ENCODE measurements around the gene DNAJB8. TPM values are rescaled to one million over a fixed set of nuclear protein-coding genes. Genes with fewer than 3 reads are reported as not detected.

Gene DNAJB8
- total RNA-seq, 1 experiment from 2014 or later = not detected

GRCh38 chr3:128471110-128471509 is 4.4 kb upstream of the DNAJB8 start:
- in situ Hi-C loops (cut with HindIII; ENCODE audit: low sequenced_read_pairs) = no loop called here

GRCh38 chr3:128470134-128470899 is 3.6 kb upstream of the DNAJB8 start:
- no peak for DNase-seq (ENCODE audit: low spot score)
- in situ Hi-C loops (cut with HindIII; ENCODE audit: low sequenced_read_pairs) = no loop called here

More at GRCh38 chr3:128471110-128471509, 4.4 kb upstream of the DNAJB8 start:
- no peak for DNase-seq (ENCODE audit: low spot score)

GRCh38 chr3:128469556-128469955 is 2.9 kb upstream of the DNAJB8 start:
- no peak for DNase-seq (ENCODE audit: low spot score)
- in situ Hi-C loops (cut with HindIII; ENCODE audit: low sequenced_read_pairs) = no loop called here

DNA sequence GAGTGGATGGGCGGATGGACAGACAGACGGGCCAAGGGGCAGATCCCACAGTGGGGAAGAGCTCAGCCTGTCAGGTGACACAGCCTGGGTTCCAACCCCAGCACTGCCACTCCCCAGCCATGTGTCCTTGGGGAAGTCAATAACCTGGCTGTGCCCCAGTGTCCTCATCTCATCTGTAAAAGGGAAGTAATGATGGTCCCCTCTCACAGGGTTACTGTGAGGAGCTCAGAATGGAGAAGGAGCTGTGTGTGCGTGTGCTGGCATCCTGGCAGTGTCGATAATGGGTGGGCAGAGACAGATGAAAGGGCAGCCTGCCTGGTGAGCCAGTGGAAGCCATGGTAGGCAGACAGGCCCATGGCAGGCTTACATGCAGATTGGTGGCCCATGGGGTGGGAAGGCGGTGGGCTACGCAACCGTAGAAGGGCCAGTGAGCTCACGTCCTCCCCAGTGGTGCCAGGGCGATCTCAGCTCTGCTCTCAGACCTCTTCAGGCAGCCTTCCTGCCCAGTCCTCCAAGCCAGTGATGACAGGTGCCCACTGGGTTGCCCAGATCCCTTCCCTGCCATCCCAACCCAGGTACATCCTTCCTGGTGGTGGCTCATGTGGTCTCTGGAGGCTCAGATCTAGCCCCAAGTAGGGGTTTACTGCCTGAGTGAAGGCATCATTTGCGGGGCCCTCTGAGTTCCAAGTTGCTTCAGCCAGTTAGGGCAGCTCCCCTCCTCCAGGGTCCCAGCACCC is 2.3 kb upstream of the DNAJB8 start:
- in situ Hi-C loops (cut with HindIII; ENCODE audit: low sequenced_read_pairs) = no loop called here
- DNase-seq (ENCODE audit: low spot score) = no peak

DNA sequence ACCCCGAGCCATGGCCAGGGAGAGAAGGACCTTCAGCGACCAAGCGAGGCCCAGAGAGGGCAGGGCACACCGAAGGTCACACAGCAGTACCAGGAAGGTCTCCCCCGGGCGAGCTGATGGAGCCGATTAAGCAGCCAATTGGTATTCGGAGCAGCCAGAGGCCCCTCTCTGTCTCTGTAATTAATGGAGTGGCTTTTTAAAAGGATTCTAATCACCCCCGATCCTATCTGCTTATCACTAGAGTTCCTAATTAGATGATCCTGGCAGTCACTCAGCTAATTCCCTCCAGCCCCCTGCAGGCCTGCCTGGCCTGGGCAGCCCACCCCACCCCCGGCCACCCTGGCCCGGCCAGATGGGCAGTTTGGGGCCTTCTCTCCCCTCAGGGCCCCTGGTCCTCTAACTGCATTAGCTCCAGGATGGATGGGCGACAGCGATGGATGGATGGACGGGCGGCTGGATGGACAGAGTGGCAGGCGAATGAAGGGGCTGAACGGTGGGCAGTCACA is 1.6 kb upstream of the DNAJB8 start:
- in situ Hi-C loops (cut with HindIII; ENCODE audit: low sequenced_read_pairs) = no loop called here
- no peak for DNase-seq (ENCODE audit: low spot score)

GRCh38 chr3:128464702-128465101 is 2.0 kb downstream of the DNAJB8 start:
- in situ Hi-C loops (cut with HindIII; ENCODE audit: low sequenced_read_pairs) = no loop called here
- no peak for DNase-seq (ENCODE audit: low spot score)

DNA sequence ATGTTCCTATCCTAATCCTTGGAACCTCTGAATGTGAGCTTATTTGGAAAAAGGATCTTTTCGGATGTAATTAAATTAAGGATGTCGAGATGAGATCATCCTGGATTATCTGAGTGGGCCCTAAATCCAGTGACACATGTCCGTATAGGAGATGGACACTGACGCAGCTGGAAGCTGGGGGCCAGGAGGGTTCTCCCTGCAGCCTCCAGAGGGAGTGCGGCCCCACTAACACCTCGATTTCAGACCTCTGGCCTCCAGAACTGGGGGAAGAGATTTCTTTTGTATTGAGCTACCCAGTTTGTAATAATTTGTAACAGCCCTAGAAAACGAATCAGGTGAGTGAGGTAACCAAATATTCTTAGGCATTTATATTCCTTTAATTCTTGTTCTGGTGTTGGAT is 2.5 kb downstream of the DNAJB8 start:
- DNase-seq (ENCODE audit: low spot score) = no peak
- in situ Hi-C loops (cut with HindIII; ENCODE audit: low sequenced_read_pairs) = no loop called here

GRCh38 chr3:128463771-128464170 is 2.9 kb downstream of the DNAJB8 start:
- in situ Hi-C loops (cut with HindIII; ENCODE audit: low sequenced_read_pairs) = no loop called here
- DNase-seq (ENCODE audit: low spot score) = no peak

DNA sequence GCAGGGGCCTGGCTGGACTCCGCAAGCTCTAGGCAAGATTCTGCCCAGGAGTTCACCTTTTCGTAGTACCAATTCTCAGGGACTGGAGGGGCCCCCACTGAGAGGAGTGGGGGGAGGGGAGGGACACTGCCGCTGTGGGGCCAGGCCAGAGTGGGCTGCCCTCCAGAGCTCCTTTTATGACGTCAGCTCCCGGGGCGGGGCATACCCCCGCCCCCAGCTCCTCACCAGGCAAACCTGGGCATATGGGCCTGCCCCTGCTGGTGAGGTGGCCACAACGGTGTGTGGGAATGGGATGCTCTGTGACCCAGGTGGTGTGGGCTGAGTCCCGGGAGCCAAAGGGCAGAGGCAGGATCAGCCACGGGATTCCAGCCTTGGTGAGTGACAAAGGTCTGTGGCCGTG is 3.3 kb downstream of the DNAJB8 start:
- no peak for DNase-seq (ENCODE audit: low spot score)
- in situ Hi-C loops (cut with HindIII; ENCODE audit: low sequenced_read_pairs) = no loop called here

GRCh38 chr3:128462931-128463330 is 3.8 kb downstream of the DNAJB8 start:
- no peak for DNase-seq (ENCODE audit: low spot score)
- in situ Hi-C loops (cut with HindIII; ENCODE audit: low sequenced_read_pairs) = no loop called here

DNA sequence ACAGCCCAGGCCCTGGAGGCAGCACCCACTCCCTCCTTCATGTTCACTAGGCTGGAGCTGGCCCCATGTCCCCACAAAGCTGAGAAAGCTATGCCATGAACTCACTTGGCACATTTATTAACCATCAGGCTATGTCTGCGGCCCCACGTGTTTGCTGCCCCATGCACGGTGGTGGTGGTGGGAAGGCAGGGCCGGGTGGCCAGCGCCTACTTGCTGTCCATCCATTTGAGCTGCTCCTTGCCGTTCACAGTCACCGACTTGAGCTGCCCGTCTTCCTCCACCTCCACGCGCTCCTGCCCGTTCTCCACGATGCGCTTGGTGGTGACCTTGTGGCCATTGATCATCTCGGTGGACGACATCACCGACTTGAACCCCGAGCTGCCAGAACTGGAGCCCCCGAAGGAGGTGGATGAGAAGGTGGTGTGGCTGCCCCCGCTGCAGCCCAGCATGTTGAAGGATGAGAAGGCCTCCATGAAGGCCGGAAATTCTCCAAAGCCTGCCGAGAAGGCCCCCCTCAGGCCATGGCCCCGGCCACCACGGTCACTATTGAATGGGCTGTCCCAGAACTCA is 4.3 kb downstream of the DNAJB8 start:
- no peak for DNase-seq (ENCODE audit: low spot score)
- in situ Hi-C loops (cut with HindIII; ENCODE audit: low sequenced_read_pairs) = no loop called here

DNA sequence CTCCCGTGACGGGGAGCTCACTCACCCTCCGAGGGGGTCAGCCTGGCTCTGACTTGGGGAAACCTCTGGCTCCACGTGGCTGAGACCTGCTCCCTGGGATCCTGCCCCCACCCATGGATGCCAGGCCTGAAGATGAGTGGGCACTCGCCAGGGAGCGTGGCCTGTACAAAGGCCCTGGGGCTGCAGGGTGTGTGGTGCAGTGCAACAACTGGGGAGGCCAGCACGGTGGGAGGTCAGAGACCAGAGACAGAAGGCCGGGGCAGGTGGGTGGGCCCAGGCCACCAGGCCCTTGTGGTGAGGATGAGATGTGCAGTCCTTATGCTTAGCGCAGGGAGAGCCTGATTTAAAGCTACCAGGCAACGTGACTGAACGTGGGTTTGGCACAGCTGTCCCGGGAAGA is 5.0 kb downstream of the DNAJB8 start:
- in situ Hi-C loops (cut with HindIII; ENCODE audit: low sequenced_read_pairs) = no loop called here
- DNase-seq (ENCODE audit: low spot score) = no peak

DNA sequence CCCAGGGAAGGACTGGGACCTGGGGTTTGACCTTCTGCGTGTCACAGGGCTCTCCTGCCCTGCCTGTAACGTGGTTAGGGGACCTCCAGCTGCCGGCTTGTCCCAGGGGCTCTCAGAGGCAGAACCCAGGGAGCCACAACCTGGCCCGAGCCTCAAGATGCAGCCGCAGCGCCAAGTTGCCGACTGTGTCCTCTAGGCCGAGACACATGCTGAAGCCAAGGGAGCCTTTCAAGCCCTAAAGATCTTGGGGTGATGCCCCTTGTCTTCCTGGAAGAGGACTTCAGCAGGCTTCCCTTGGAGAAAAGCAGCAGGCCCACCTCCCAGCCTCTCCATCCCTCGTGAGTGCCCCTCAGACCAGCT is 7.2 kb downstream of the DNAJB8 start:
- in situ Hi-C loops (cut with HindIII; ENCODE audit: low sequenced_read_pairs) = no loop called here
- no peak for DNase-seq (ENCODE audit: low spot score)

- in situ Hi-C loops (cut with HindIII; ENCODE audit: low sequenced_read_pairs) = no loop called here
- no peak for DNase-seq (ENCODE audit: low spot score)
Measured at GRCh38 chr3:128458746-128459460, 7.8 kb downstream of the DNAJB8 start.

DNA sequence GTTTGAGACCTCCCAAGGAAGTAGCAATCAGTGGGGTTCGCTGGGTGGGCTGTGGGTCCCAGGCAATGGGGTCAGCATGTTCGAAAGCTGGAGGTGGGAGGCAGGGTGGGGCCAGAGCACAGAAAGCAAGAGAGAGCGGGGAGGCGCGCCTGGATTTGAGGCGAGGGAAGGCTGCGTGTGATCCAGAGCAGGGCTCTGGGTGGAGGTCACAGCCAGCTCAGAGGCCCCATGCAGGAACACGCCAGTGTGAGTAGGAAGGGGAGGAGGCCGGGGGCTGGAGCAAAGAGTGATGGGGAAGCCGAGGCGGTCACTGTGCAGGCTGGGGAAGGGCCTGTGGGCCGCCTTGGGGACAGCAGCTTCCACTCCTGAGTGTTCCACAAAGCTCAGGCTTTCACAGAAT is 8.8 kb downstream of the DNAJB8 start:
- DNase-seq (ENCODE audit: low spot score) = no peak
- in situ Hi-C loops (cut with HindIII; ENCODE audit: low sequenced_read_pairs) = no loop called here

- in situ Hi-C loops (cut with HindIII; ENCODE audit: low sequenced_read_pairs) = no loop called here
- DNase-seq (ENCODE audit: low spot score) = no peak
Measured at GRCh38 chr3:128456776-128457715, 9.6 kb downstream of the DNAJB8 start.

GRCh38 chr3:128455786-128456748 is 10.6 kb downstream of the DNAJB8 start:
- DNase-seq (ENCODE audit: low spot score) = no peak
- in situ Hi-C loops (cut with HindIII; ENCODE audit: low sequenced_read_pairs) = no loop called here

DNA sequence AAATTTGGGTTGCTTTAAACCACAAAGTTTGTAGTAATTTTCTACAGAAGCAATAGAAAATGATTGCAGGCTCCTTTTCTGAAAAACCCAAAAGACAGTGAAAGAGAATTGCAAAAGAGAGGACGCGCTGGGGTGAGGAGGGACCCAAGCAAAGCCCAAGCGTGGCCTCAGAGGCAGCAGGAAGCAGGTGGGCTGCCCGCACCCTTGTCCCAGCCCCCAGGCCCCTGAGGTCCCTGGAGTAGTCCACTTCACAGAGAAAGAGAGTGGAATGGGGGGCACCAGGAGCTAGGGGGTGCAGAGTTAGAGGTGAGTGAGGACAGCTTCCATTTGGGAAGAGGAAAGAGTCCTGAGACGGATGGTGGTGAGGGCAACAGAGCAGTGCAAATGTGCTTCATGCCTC is 11.6 kb downstream of the DNAJB8 start:
- DNase-seq (ENCODE audit: low spot score) = no peak
- in situ Hi-C loops (cut with HindIII; ENCODE audit: low sequenced_read_pairs) = no loop called here
